IMR-90 (cell line): ENCODE results near the gene EPB41L3. TPM values are rescaled to one million over a fixed set of nuclear protein-coding genes. Genes with fewer than 3 reads are reported as not detected.

Experiments
- ATAC-seq: fragments of 200-7000 bp; cut with Tn5 transposase; 2 replicates; pipeline ENCODE4 v1.9.1; 2020; ENCODE audit warnings: low read depth, mild to moderate bottlenecking, moderate library complexity
- BruUV-seq: library from RNA; stranded (reverse); fragments of 400-500 nt; replicated peaks from 2 replicates; lab custom pipeline; 2021; lab: Mats Ljungman, UMichigan
- CTCF ChIA-PET: fragments of 300-600 bp; formaldehyde crosslinking; extraction: SDS; loops from one replicate; lab custom pipeline; 2021; ENCODE audit warnings: antibody characterized with exemption; lab: Yijun Ruan, JAX
- POLR2A ChIA-PET: fragments of 300-600 bp; sonication (Branson Sonifier 250); formaldehyde crosslinking; loops from one replicate; lab custom pipeline; 2022; ENCODE audit warnings: antibody characterized with exemption; ENCODE audit not compliant: unreplicated experiment; lab: Charles Lee
- DNase-seq: peaks from one replicate; pipeline ENCODE4 v3.0.0; 2013
- H2AFZ ChIP-seq: replicated peaks from 2 replicates; pipeline ENCODE3; 2013; ENCODE audit warnings: low read length, mild to moderate bottlenecking; ENCODE audit not compliant: poor library complexity
- H2AK5ac ChIP-seq: 2 replicates; pipeline ENCODE4 v1.6.1; 2013; ENCODE audit warnings: low read depth, low read length, inconsistent platforms
- H2AK9ac ChIP-seq: replicated peaks from 2 replicates; pipeline ENCODE3; 2013; ENCODE audit warnings: mild to moderate bottlenecking, low read depth, low read length, moderate library complexity; ENCODE audit not compliant: poor library complexity
- H2BK120ac ChIP-seq: 2 replicates; pipeline ENCODE4 v1.6.1; 2013; ENCODE audit warnings: low read depth, low read length, inconsistent platforms
- H2BK15ac ChIP-seq: 3 replicates; pipeline ENCODE4 v1.6.1; 2013; ENCODE audit warnings: low read depth, low read length, inconsistent platforms
- H2BK20ac ChIP-seq: 2 replicates; pipeline ENCODE4 v1.6.1; 2013; ENCODE audit warnings: low read depth, mild to moderate bottlenecking, inconsistent platforms, low read length, moderate library complexity
- H2BK5ac ChIP-seq: 2 replicates; pipeline ENCODE4 v1.6.1; 2013; ENCODE audit warnings: mild to moderate bottlenecking, low read depth, low read length, inconsistent platforms; ENCODE audit not compliant: poor library complexity, severe bottlenecking
- H3K14ac ChIP-seq: replicated peaks from 2 replicates; pipeline ENCODE4 v1.6.1; 2013; ENCODE audit warnings: low read depth, low read length, inconsistent platforms
- H3K18ac ChIP-seq: 2 replicates; pipeline ENCODE4 v1.6.1; 2013; ENCODE audit warnings: low read depth, low read length, control low read depth
- H3K23ac ChIP-seq: 2 replicates; pipeline ENCODE4 v1.6.1; 2013; ENCODE audit warnings: low read depth, low read length, inconsistent platforms
- H3K27ac ChIP-seq: 2 replicates; pipeline ENCODE4 v1.5.1; 2013; ENCODE audit warnings: mild to moderate bottlenecking, control low read depth, low read length; ENCODE audit not compliant: insufficient read depth
- H3K27me3 ChIP-seq: 2 replicates; pipeline ENCODE4 v1.6.1; 2013; ENCODE audit warnings: low read length; ENCODE audit not compliant: control insufficient read depth, insufficient read depth
- H3K36me3 ChIP-seq: 2 replicates; pipeline ENCODE4 v1.6.1; 2013; ENCODE audit warnings: low read length, mixed read lengths; ENCODE audit not compliant: control insufficient read depth, insufficient read depth
- H3K4ac ChIP-seq: 2 replicates; pipeline ENCODE4 v1.6.1; 2013; ENCODE audit warnings: low read depth, low read length, inconsistent platforms
- H3K4me1 ChIP-seq: 2 replicates; pipeline ENCODE4 v1.6.1; 2013; ENCODE audit warnings: low read length, mixed read lengths; ENCODE audit not compliant: control insufficient read depth, insufficient read depth
- H3K4me2 ChIP-seq: 2 replicates; pipeline ENCODE4 v1.6.1; 2013; ENCODE audit warnings: low read depth, mild to moderate bottlenecking, control low read depth, low read length, moderate library complexity
- H3K4me3 ChIP-seq: 2 replicates; pipeline ENCODE4 v1.5.1; 2013; ENCODE audit warnings: low read depth, mild to moderate bottlenecking, control low read depth, low read length, moderate library complexity; ENCODE audit not compliant: insufficient read depth
- H3K56ac ChIP-seq: 2 replicates; pipeline ENCODE4 v1.6.1; 2013; ENCODE audit warnings: low read length, inconsistent platforms; ENCODE audit not compliant: insufficient read depth; ENCODE audit errors: extremely low read depth
- H3K79me1 ChIP-seq, 2 experiments: 2 replicates each; pipeline ENCODE4 v1.6.1; 2013; ENCODE audit warnings: low read length in 2 of 2, inconsistent platforms in 1 of 2, low read depth in 1 of 2
- H3K9ac ChIP-seq: 2 replicates; pipeline ENCODE4 v1.6.1; 2013; ENCODE audit warnings: low read depth, low read length, control low read depth
- H3K9me1 ChIP-seq: 2 replicates; pipeline ENCODE4 v1.6.1; 2013; ENCODE audit warnings: low read length, inconsistent platforms; ENCODE audit not compliant: insufficient read depth
- H3K9me3 ChIP-seq: 2 replicates; pipeline ENCODE4 v1.6.1; 2013; ENCODE audit warnings: low read length; ENCODE audit not compliant: control insufficient read depth, insufficient read depth
- H4K20me1 ChIP-seq: 2 replicates; pipeline ENCODE4 v1.6.1; 2013; ENCODE audit warnings: low read length, inconsistent platforms; ENCODE audit not compliant: insufficient read depth
- H4K5ac ChIP-seq: 2 replicates; pipeline ENCODE4 v1.6.1; 2013; ENCODE audit warnings: mild to moderate bottlenecking, low read depth, low read length, control low read depth
- H4K8ac ChIP-seq, 2 experiments: 2 replicates each; pipeline ENCODE4 v1.6.1; 2013; ENCODE audit warnings: low read depth in 2 of 2, low read length in 2 of 2, control low read depth in 1 of 2, inconsistent platforms in 1 of 2
- H4K91ac ChIP-seq: 2 replicates; pipeline ENCODE4 v1.6.1; 2013; ENCODE audit warnings: low read depth, low read length, inconsistent platforms; ENCODE audit not compliant: insufficient read depth
- BHLHE40 ChIP-seq: fragments of 150-350 bp; IDR thresholded peaks from 2 replicates; pipeline ENCODE4 v1.6.1; 2016; ENCODE audit warnings: mild to moderate bottlenecking, low read depth, low read length
- CEBPB ChIP-seq: IDR thresholded peaks from 2 replicates; pipeline ENCODE4 v1.6.1; 2012; ENCODE audit warnings: low read depth, low read length, improper control_type of control experiment
- MAFK ChIP-seq: IDR thresholded peaks from 2 replicates; pipeline ENCODE4 v1.6.1; 2012; ENCODE audit warnings: low read depth, low read length, improper control_type of control experiment
- MAZ ChIP-seq: IDR thresholded peaks from 2 replicates; pipeline ENCODE4 v1.6.1; 2012; ENCODE audit warnings: low read depth, mild to moderate bottlenecking, low read length, improper control_type of control experiment, moderate library complexity, borderline replicate concordance
- NFE2L2 ChIP-seq: fragments of 150-350 bp; IDR thresholded peaks from 2 replicates; pipeline ENCODE4 v1.6.1; 2016; ENCODE audit warnings: low read depth, mild to moderate bottlenecking, low read length
- POLR2A ChIP-seq: IDR thresholded peaks from 2 replicates; pipeline ENCODE4 v1.6.1; 2012; ENCODE audit warnings: mild to moderate bottlenecking, low read depth, low read length
- RCOR1 ChIP-seq: IDR thresholded peaks from 2 replicates; pipeline ENCODE4 v1.6.1; 2012; ENCODE audit warnings: mild to moderate bottlenecking, low read length, improper control_type of control experiment; ENCODE audit not compliant: insufficient replicate concordance
- SMC3 ChIP-seq: fragments of 150-350 bp; IDR thresholded peaks from 2 replicates; pipeline ENCODE4 v1.6.1; 2016; ENCODE audit warnings: low read depth, mild to moderate bottlenecking, antibody characterized with exemption, low read length, moderate library complexity
- dilution Hi-C: fragments of 300-500 bp; cut with HindIII; formaldehyde crosslinking; loops from one replicate; pipeline ENCODE4 v1.14.3; 2018; ENCODE audit warnings: low sequenced_read_pairs; ENCODE audit not compliant: unreplicated experiment
- in situ Hi-C: fragments of 300-500 bp; cut with MboI; formaldehyde crosslinking; loops from 3 replicates; pipeline ENCODE4 v1.14.3; 2019; ENCODE audit warnings: low sequenced_read_pairs, inconsistent platforms, mixed read lengths
- intact Hi-C: fragments of 100-400 bp; cut with micrococcal nuclease; formaldehyde crosslinking; loops from 2 replicates; pipeline ENCODE4 v1.10.0; 2022
- polyA plus RNA-seq, 3 experiments: library from polyadenylated mRNA; depleted of rRNA; stranded (reverse); fragments of >200 nt; gene quantifications; 2 replicates each; pipeline ENCODE4 v1.2.3, GENCODE V29; 2012; ENCODE audit warnings: low replicate concordance in 1 of 3
- total RNA-seq: library from RNA; depleted of rRNA; stranded (reverse); fragments of >200 nt; gene quantifications from 2 replicates; pipeline ENCODE4 v1.2.3, GENCODE V29; 2012
- TF ChIP-seq, protein P1 (sequence below): fragments of 150-350 bp; IDR thresholded peaks from 2 replicates; pipeline ENCODE4 v1.6.1; 2016; ENCODE audit warnings: low read depth, mild to moderate bottlenecking, low read length, moderate library complexity, borderline replicate concordance
- TF ChIP-seq, protein P2 (sequence below): fragments of 150-350 bp; IDR thresholded peaks from 2 replicates; pipeline ENCODE4 v1.6.1; 2017; ENCODE audit warnings: mild to moderate bottlenecking, antibody characterized with exemption, low read length, low read depth

Gene EPB41L3
- total and polyA plus RNA-seq, 2 of the 4 experiments (the other 2 are of a cell fraction), result 36.6 to 70.3 TPM

DNA sequence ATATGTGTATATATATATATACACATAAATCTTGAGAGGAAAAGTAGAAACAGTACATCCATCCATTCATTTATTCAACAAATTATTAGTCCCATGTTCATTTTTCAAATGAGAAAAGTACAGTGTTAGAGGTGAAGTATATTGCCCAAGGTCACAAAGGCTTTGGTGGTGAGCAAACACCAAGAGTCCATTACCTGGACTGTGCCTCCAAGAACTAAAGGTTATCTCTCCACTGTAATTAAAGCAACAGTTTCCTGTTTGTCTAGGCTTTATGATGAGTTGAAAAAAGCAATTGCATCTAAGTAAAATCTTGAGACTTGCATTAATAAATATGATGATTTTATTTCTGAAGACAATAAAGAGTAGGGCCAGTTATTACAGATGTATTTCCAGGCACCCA, 44.7 kb upstream of the EPB41L3 start:
- H2BK120ac ChIP-seq, result no peak overlapping the region

More for the DNA sequence above, 44.7 kb upstream of the EPB41L3 start:
- H3K36me3 ChIP-seq, result no peaks in the 10 kb centered on the region
- H3K79me1 ChIP-seq, result no peaks in the 10 kb centered on the region
- no peak overlapping the region for H3K18ac ChIP-seq
- ChIA-PET POLR2A (no interaction called here), CTCF (no interaction called here)
- no peak overlapping the region for H2BK20ac ChIP-seq
- H3K4me2 ChIP-seq, result no peak overlapping the region
- H2BK5ac ChIP-seq, result no peak overlapping the region
- no peak overlapping the region for H4K5ac ChIP-seq
- no peak for TF ChIP-seq CEBPB
- TF ChIP-seq POLR2A, result no peak
- no peak for TF ChIP-seq NFE2L2
- TF ChIP-seq MAZ, result no peak
- no peak for TF ChIP-seq SMC3
- TF ChIP-seq, protein P1, sequence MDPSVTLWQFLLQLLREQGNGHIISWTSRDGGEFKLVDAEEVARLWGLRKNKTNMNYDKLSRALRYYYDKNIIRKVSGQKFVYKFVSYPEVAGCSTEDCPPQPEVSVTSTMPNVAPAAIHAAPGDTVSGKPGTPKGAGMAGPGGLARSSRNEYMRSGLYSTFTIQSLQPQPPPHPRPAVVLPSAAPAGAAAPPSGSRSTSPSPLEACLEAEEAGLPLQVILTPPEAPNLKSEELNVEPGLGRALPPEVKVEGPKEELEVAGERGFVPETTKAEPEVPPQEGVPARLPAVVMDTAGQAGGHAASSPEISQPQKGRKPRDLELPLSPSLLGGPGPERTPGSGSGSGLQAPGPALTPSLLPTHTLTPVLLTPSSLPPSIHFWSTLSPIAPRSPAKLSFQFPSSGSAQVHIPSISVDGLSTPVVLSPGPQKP, result no peak
- TF ChIP-seq BHLHE40, result no peak
- no peak for TF ChIP-seq MAFK
- TF ChIP-seq, protein P2, sequence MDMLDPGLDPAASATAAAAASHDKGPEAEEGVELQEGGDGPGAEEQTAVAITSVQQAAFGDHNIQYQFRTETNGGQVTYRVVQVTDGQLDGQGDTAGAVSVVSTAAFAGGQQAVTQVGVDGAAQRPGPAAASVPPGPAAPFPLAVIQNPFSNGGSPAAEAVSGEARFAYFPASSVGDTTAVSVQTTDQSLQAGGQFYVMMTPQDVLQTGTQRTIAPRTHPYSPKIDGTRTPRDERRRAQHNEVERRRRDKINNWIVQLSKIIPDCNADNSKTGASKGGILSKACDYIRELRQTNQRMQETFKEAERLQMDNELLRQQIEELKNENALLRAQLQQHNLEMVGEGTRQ, result no peak
- TF ChIP-seq RCOR1, result no peak
- in situ Hi-C loops (no loop called here), dilution Hi-C loops (no loop called here), intact Hi-C loops (no loop called here)
- no peaks in the 10 kb centered on the region for H3K9me1 ChIP-seq
- ATAC-seq, result no peak
- H3K56ac ChIP-seq, result no peak overlapping the region
- H3K4me3 ChIP-seq, result no peak overlapping the region
- 0 out of 2 replicates have a peak, but pooled peaks cover 3% of the 10 kb centered on the region for H3K9me3 ChIP-seq
- H3K14ac ChIP-seq, result no peak overlapping the region
- H3K4ac ChIP-seq, result no peak overlapping the region
- no peak overlapping the region for H3K27ac ChIP-seq
- H4K20me1 ChIP-seq, result no peaks in the 10 kb centered on the region
- BruUV-seq, result no TSS peak
- no peaks in the 10 kb centered on the region for H3K4me1 ChIP-seq
- H3K23ac ChIP-seq, result no peak overlapping the region
- no peak overlapping the region for H2AK5ac ChIP-seq
- no peak overlapping the region for H4K8ac ChIP-seq
- H3K27me3 ChIP-seq, result no peaks in the 10 kb centered on the region
- no peak overlapping the region for H2AFZ ChIP-seq
- DNase-seq, result no peak
- H4K91ac ChIP-seq, result no peak overlapping the region
- no peak overlapping the region for H2AK9ac ChIP-seq
- no peak overlapping the region for H2BK15ac ChIP-seq
- H3K9ac ChIP-seq, result no peak overlapping the region
